Neural crest cell (in vitro differentiated cells): ENCODE data around the gene FGFBP3. TPM values are rescaled to one million over a fixed set of nuclear protein-coding genes. Genes with fewer than 3 reads are reported as not detected.
A peak's percentile ranks its signal among the peaks of the same experiment; 100 is the strongest.

ENCODE experiments used
- DNase-seq: peaks from one replicate; pipeline ENCODE4 v3.0.0; 2021; ENCODE audit warnings: low read depth, mixed read lengths, low spot score
- H3K27ac Mint-ChIP-seq: one replicate; pipeline ENCODE4 v1.8.0; 2021; ENCODE audit warnings: mild to moderate bottlenecking, mixed read lengths; ENCODE audit not compliant: unreplicated experiment
- H3K27me3 Mint-ChIP-seq: 2 replicates; pipeline ENCODE4 v1.8.0; 2021; ENCODE audit warnings: low read depth, mild to moderate bottlenecking, mixed read lengths
- H3K36me3 Mint-ChIP-seq: 2 replicates; pipeline ENCODE4 v1.8.0; 2021; ENCODE audit warnings: low read depth, mild to moderate bottlenecking, mixed read lengths
- H3K4me1 Mint-ChIP-seq: 2 replicates; pipeline ENCODE4 v1.8.0; 2021; ENCODE audit warnings: mixed read lengths
- H3K4me3 Mint-ChIP-seq: one replicate; pipeline ENCODE4 v1.8.0; 2021; ENCODE audit warnings: mild to moderate bottlenecking, mixed read lengths
- H3K9me3 Mint-ChIP-seq: 2 replicates; pipeline ENCODE4 v1.8.0; 2021; ENCODE audit warnings: mixed read lengths
- total RNA-seq: library from RNA; stranded (reverse); gene quantifications from 2 replicates; pipeline ENCODE4 v1.2.1, GENCODE V29; 2021
- TF ChIP-seq, protein P1 (sequence below): fragments of 200-600 bp; sonication (generic); conservative IDR thresholded peaks from 2 replicates; pipeline ENCODE4 v1.5.0; 2021; ENCODE audit warnings: antibody characterized with exemption, mild to moderate bottlenecking

FGFBP3 gene
- total RNA-seq, 1 donor from 2014 or later = 420 TPM

GRCh38 chr10:91887272-91888076 lies 21.8 kb downstream of the FGFBP3 start:
- TF ChIP-seq, protein P1, sequence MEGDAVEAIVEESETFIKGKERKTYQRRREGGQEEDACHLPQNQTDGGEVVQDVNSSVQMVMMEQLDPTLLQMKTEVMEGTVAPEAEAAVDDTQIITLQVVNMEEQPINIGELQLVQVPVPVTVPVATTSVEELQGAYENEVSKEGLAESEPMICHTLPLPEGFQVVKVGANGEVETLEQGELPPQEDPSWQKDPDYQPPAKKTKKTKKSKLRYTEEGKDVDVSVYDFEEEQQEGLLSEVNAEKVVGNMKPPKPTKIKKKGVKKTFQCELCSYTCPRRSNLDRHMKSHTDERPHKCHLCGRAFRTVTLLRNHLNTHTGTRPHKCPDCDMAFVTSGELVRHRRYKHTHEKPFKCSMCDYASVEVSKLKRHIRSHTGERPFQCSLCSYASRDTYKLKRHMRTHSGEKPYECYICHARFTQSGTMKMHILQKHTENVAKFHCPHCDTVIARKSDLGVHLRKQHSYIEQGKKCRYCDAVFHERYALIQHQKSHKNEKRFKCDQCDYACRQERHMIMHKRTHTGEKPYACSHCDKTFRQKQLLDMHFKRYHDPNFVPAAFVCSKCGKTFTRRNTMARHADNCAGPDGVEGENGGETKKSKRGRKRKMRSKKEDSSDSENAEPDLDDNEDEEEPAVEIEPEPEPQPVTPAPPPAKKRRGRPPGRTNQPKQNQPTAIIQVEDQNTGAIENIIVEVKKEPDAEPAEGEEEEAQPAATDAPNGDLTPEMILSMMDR = no peak
- H3K9me3 Mint-ChIP-seq = no peaks in the 10 kb centered on the region
- DNase-seq = peak; percentile 87
- peak overlapping the region; percentile 87 for H3K4me3 Mint-ChIP-seq
- no peaks in the 10 kb centered on the region for H3K36me3 Mint-ChIP-seq
- peak overlapping the region; percentile 99 for H3K27ac Mint-ChIP-seq
- peaks cover 79% of the 10 kb centered on the region for H3K4me1 Mint-ChIP-seq
- no peaks in the 10 kb centered on the region for H3K27me3 Mint-ChIP-seq

DNA sequence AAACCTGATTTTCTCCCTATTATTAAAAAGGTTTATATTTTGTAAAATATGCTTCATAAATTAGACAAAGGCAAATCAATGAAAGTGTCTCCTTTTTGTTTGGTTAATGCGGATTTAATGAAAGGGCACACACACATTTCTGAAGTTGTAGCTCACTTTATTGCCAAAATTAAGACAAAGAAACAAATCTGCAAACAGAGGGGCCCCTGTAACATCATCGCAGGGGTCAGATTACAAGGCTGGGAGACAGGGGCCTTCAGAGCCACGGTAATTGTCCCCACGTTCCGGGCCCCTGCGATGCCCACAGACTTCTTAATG lies 22.4 kb downstream of the FGFBP3 start:
- peak overlapping the region; percentile 99 for H3K27ac Mint-ChIP-seq
- DNase-seq = no peak
- H3K4me1 Mint-ChIP-seq = peaks cover 78% of the 10 kb centered on the region

DNA sequence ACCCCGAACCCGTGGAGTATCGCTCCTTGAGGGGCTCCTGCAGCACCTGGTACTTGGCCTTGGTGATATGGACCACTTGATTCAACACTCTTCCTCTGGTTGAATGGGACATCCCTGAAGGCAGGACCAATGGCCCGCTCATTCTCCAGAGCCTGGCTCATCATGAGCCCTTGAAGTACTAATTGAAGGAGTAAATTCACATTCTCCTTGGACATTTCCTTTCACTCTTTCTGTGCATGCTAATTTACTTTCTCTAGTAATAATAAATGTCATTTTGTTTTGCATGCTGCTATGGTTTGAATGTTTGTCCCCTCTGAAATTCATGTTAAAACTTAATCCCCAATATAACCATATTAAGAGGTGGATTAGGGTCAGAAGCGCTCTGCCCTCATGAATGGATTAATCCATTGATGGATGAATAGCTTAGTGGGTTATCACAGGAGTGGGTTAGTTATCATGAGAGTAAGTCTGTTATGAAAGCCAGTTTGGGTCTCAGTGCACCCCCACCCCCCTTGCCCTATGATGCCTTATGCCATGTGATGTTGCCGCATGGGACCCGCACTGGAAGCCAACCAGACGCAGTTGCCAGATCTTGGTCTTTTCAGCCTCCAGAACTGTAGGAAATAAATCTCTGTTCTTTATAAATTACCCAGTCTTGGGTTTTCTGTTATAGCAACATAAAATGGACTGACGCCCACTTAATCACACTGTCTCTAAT lies 23.8 kb downstream of the FGFBP3 start:
- no peaks in the 10 kb centered on the region for H3K36me3 Mint-ChIP-seq
- H3K27me3 Mint-ChIP-seq = no peaks in the 10 kb centered on the region
- H3K9me3 Mint-ChIP-seq = no peaks in the 10 kb centered on the region
- H3K27ac Mint-ChIP-seq = peak overlapping the region; percentile 70
- H3K4me3 Mint-ChIP-seq = peak overlapping the region; percentile 8
- H3K4me1 Mint-ChIP-seq = peaks cover 74% of the 10 kb centered on the region
- TF ChIP-seq, protein P1 = no peak
- no peak for DNase-seq

More for the DNA sequence above, 22.4 kb downstream of the FGFBP3 start:
- H3K4me3 Mint-ChIP-seq = peak overlapping the region; percentile 87
- no peaks in the 10 kb centered on the region for H3K36me3 Mint-ChIP-seq
- TF ChIP-seq, protein P1 = no peak
- H3K27me3 Mint-ChIP-seq = no peaks in the 10 kb centered on the region
- no peaks in the 10 kb centered on the region for H3K9me3 Mint-ChIP-seq

- no peaks in the 10 kb centered on the region for H3K36me3 Mint-ChIP-seq
- H3K9me3 Mint-ChIP-seq = no peaks in the 10 kb centered on the region
- H3K27ac Mint-ChIP-seq = peak overlapping the region; percentile 76
- H3K27me3 Mint-ChIP-seq = no peaks in the 10 kb centered on the region
- H3K4me1 Mint-ChIP-seq = peaks cover 74% of the 10 kb centered on the region
- TF ChIP-seq, protein P1 = no peak
- peak overlapping the region; percentile 61 for H3K4me3 Mint-ChIP-seq
- DNase-seq = no peak
Observed at GRCh38 chr10:91884536-91884935, 24.8 kb downstream of the FGFBP3 start.

GRCh38 chr10:91883549-91884444 lies 25.5 kb downstream of the FGFBP3 start:
- Mint-ChIP-seq H3K9me3 (no peaks in the 10 kb centered on the region), H3K36me3 (no peaks in the 10 kb centered on the region), H3K27ac (peak overlapping the region; percentile 76), H3K4me1 (peaks cover 76% of the 10 kb centered on the region), H3K4me3 (peak overlapping the region; percentile 61), H3K27me3 (no peaks in the 10 kb centered on the region)
- TF ChIP-seq, protein P1 = no peak
- DNase-seq = no peak
